Liver (tissue), 9 donors: Measurements from ENCODE around the gene MCF2L2. TPM values are rescaled to one million over a fixed set of nuclear protein-coding genes. Genes with fewer than 3 reads are reported as not detected.
A peak's percentile ranks its signal among the peaks of the same experiment; 100 is the strongest.

Experiments
- DNase-seq: peaks from one replicate; pipeline ENCODE4 v3.0.0-alpha.2; 2017; ENCODE audit warnings: low spot score
- H3K27ac ChIP-seq, 2 donors: one replicate each; pipeline ENCODE4 v1.7.0; 2013; ENCODE audit warnings: inconsistent platforms in 2 of 2, low read length in 2 of 2, control low read depth in 1 of 2, low read depth in 1 of 2, mild to moderate bottlenecking in 1 of 2
- H3K27me3 ChIP-seq, 4 donors: one replicate each; pipeline versions ENCODE4 v1.6.1 to v1.7.0; 2013; ENCODE audit warnings: low read length in 3 of 4, inconsistent platforms in 1 of 4, mild to moderate bottlenecking in 1 of 4, moderate library complexity in 1 of 4; ENCODE audit not compliant: control insufficient read depth in 4 of 4, insufficient read depth in 4 of 4
- H3K36me3 ChIP-seq, 4 donors: one replicate each; pipeline versions ENCODE4 v1.6.1 to v1.7.0; 2013; ENCODE audit warnings: low read length in 3 of 4, mild to moderate bottlenecking in 3 of 4, low read depth in 1 of 4, moderate library complexity in 1 of 4; ENCODE audit not compliant: control insufficient read depth in 4 of 4, insufficient read depth in 3 of 4
- H3K4me1 ChIP-seq, 4 donors: one replicate each; pipeline versions ENCODE4 v1.6.1 to v1.7.0; 2013; ENCODE audit warnings: low read length in 3 of 4, mild to moderate bottlenecking in 3 of 4, moderate library complexity in 1 of 4; ENCODE audit not compliant: control insufficient read depth in 4 of 4, insufficient read depth in 4 of 4
- H3K4me3 ChIP-seq, 3 donors: one replicate each; pipeline versions ENCODE4 v1.6.1 to v1.7.0; 2013; ENCODE audit warnings: low read length in 3 of 3, control low read depth in 1 of 3, low read depth in 1 of 3, mild to moderate bottlenecking in 1 of 3
- H3K9ac ChIP-seq, 2 donors: one replicate each; pipeline ENCODE4 v1.7.0; 2013; ENCODE audit warnings: low read length in 2 of 2, mild to moderate bottlenecking in 2 of 2, moderate library complexity in 2 of 2, control low read depth in 1 of 2, low read depth in 1 of 2
- H3K9me3 ChIP-seq, 4 donors: one replicate each; pipeline versions ENCODE4 v1.6.1 to v1.7.0; 2013; ENCODE audit warnings: low read length in 3 of 4; ENCODE audit not compliant: control insufficient read depth in 4 of 4
- EGR1 ChIP-seq, 2 donors: IDR thresholded peaks; 2 replicates each; pipeline ENCODE4 v1.6.1; 2016 to 2018; ENCODE audit warnings: antibody characterized with exemption in 2 of 2, low read depth in 2 of 2
- FOXA1 ChIP-seq: IDR thresholded peaks from 2 replicates; pipeline ENCODE4 v1.6.1; 2016; ENCODE audit warnings: antibody characterized with exemption
- FOXA2 ChIP-seq: IDR thresholded peaks from 2 replicates; pipeline ENCODE4 v1.6.1; 2016; ENCODE audit warnings: antibody characterized with exemption
- GABPA ChIP-seq, 2 donors: IDR thresholded peaks in 1 of 2; conservative IDR thresholded peaks in 1 of 2; 2 replicates each; pipeline ENCODE4 v1.6.1; 2016; ENCODE audit warnings: antibody characterized with exemption in 2 of 2, mild to moderate bottlenecking in 1 of 2, moderate library complexity in 1 of 2
- HNF4G ChIP-seq: IDR thresholded peaks from 2 replicates; pipeline ENCODE4 v1.6.1; 2016; ENCODE audit warnings: antibody characterized with exemption
- JUND ChIP-seq, 2 donors: IDR thresholded peaks; 2 replicates each; pipeline ENCODE4 v1.6.1; 2016; ENCODE audit warnings: antibody characterized with exemption in 2 of 2
- RAD21 ChIP-seq, 2 donors: IDR thresholded peaks; 2 replicates each; pipeline ENCODE4 v1.6.1; 2016; ENCODE audit warnings: antibody characterized with exemption in 2 of 2, mild to moderate bottlenecking in 2 of 2
- RXRA ChIP-seq, 2 donors: IDR thresholded peaks; 2 replicates each; pipeline ENCODE4 v1.6.1; 2017 to 2018; ENCODE audit warnings: antibody characterized with exemption in 2 of 2, mild to moderate bottlenecking in 1 of 2
- SP1 ChIP-seq: IDR thresholded peaks from 2 replicates; pipeline ENCODE4 v1.6.1; 2018; ENCODE audit warnings: antibody characterized with exemption, mild to moderate bottlenecking
- TAF1 ChIP-seq: conservative IDR thresholded peaks from 2 replicates; pipeline ENCODE4 v1.6.1; 2016; ENCODE audit warnings: antibody characterized with exemption, mild to moderate bottlenecking
- YY1 ChIP-seq: IDR thresholded peaks from 2 replicates; pipeline ENCODE4 v1.6.1; 2016; ENCODE audit warnings: antibody characterized with exemption, mild to moderate bottlenecking
- WGBS: extraction: QIAGEN DNeasy Blood & Tissue Kit; methylation state at CpG from one replicate; pipeline ENCODE4 v1.1.7; 2013; 5-methylcytosine and 5-hydroxymethylcytosine counted together
- polyA plus RNA-seq, 2 donors: library from polyadenylated mRNA; stranded (reverse) in 1 of 2; unstranded in 1 of 2; fragments of 200-250 nt in 1 of 2; fragments of >200 nt in 1 of 2; fragmentation: Nextera tagmentation in 1 of 2; extraction: Ambion mirVana in 1 of 2; gene quantifications; one replicate each; pipeline versions ENCODE4 v1.2.1 to v1.2.3, GENCODE V29; 2013 to 2015
- total RNA-seq, 2 donors: library from RNA; depleted of rRNA; stranded (reverse); fragments of >200 nt; gene quantifications; one replicate each; pipeline ENCODE4 v1.2.3, GENCODE V29; 2014
- TF ChIP-seq, protein P1 (sequence below): fragments of 150-350 bp; IDR thresholded peaks from 2 replicates; pipeline ENCODE4 v1.5.1; 2017; ENCODE audit warnings: improper control_type of control experiment, low read depth, low read length; ENCODE audit not compliant: missing input control
- TF ChIP-seq, protein P2 (sequence below): IDR thresholded peaks from 2 replicates; pipeline ENCODE4 v1.6.1; 2016; ENCODE audit warnings: antibody characterized with exemption
- TF ChIP-seq, protein P3 (sequence below): IDR thresholded peaks from 2 replicates; pipeline ENCODE4 v1.6.1; 2016; ENCODE audit warnings: antibody characterized with exemption
- TF ChIP-seq, protein P4 (sequence below): IDR thresholded peaks from 2 replicates; pipeline ENCODE4 v1.6.1; 2016; ENCODE audit warnings: antibody characterized with exemption
- donor health status: healthy.
- donor health status: healthy.
- donor health status: healthy.
- donor health status: healthy.
- donor health status: healthy.

The MCF2L2 gene
- total and polyA plus RNA-seq, 4 donors, result 0.02 to 0.47 (median 0.17) TPM; not detected in 1

DNA sequence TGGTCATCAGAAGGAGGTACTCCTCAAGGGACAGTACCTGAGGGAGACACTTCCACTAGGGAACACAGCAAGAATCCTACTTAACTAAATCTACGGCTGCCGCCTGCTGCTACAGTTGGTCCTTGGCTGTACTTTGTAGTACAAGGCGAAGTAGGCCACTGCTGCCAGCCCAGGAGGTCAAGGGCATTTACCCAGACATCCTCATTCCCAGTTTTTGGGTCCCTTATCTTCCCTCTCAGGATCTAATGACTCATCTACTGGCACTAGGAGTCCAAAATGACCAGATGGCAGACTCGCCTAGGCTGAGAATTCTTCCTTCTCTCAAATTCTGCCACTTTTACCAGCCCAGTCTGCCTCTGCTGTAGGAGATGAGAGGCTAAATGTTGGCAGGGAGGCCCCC is 238.8 kb downstream of the MCF2L2 start:
- H3K27me3 ChIP-seq, result peaks cover 0 to 5% (median 0%) of the 10 kb centered on the region in 4 donors
- H3K36me3 ChIP-seq, result no peaks in the 10 kb centered on the region
- no peak overlapping the region for H3K9ac ChIP-seq
- H3K9me3 ChIP-seq, result no peaks in the 10 kb centered on the region
- TF ChIP-seq EGR1 (IDR thresholded peaks at IDR 0.05; ENCODE audit: low read depth in 2 of 2) (no peak), FOXA1 (no peak), RXRA (IDR thresholded peaks at IDR 0.05) (no peak)
- TF ChIP-seq, protein P1, sequence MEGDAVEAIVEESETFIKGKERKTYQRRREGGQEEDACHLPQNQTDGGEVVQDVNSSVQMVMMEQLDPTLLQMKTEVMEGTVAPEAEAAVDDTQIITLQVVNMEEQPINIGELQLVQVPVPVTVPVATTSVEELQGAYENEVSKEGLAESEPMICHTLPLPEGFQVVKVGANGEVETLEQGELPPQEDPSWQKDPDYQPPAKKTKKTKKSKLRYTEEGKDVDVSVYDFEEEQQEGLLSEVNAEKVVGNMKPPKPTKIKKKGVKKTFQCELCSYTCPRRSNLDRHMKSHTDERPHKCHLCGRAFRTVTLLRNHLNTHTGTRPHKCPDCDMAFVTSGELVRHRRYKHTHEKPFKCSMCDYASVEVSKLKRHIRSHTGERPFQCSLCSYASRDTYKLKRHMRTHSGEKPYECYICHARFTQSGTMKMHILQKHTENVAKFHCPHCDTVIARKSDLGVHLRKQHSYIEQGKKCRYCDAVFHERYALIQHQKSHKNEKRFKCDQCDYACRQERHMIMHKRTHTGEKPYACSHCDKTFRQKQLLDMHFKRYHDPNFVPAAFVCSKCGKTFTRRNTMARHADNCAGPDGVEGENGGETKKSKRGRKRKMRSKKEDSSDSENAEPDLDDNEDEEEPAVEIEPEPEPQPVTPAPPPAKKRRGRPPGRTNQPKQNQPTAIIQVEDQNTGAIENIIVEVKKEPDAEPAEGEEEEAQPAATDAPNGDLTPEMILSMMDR, result no peak
- TF ChIP-seq, protein P2, sequence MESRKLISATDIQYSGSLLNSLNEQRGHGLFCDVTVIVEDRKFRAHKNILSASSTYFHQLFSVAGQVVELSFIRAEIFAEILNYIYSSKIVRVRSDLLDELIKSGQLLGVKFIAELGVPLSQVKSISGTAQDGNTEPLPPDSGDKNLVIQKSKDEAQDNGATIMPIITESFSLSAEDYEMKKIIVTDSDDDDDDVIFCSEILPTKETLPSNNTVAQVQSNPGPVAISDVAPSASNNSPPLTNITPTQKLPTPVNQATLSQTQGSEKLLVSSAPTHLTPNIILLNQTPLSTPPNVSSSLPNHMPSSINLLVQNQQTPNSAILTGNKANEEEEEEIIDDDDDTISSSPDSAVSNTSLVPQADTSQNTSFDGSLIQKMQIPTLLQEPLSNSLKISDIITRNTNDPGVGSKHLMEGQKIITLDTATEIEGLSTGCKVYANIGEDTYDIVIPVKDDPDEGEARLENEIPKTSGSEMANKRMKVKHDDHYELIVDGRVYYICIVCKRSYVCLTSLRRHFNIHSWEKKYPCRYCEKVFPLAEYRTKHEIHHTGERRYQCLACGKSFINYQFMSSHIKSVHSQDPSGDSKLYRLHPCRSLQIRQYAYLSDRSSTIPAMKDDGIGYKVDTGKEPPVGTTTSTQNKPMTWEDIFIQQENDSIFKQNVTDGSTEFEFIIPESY, result no peak
- WGBS, result 94% methylated on average over 4 of the region's 4 CpGs
- DNase-seq, result no peak
- H3K4me1 ChIP-seq, result no peaks in the 10 kb centered on the region
- H3K4me3 ChIP-seq, result no peak overlapping the region
- H3K27ac ChIP-seq, result no peak overlapping the region

DNA sequence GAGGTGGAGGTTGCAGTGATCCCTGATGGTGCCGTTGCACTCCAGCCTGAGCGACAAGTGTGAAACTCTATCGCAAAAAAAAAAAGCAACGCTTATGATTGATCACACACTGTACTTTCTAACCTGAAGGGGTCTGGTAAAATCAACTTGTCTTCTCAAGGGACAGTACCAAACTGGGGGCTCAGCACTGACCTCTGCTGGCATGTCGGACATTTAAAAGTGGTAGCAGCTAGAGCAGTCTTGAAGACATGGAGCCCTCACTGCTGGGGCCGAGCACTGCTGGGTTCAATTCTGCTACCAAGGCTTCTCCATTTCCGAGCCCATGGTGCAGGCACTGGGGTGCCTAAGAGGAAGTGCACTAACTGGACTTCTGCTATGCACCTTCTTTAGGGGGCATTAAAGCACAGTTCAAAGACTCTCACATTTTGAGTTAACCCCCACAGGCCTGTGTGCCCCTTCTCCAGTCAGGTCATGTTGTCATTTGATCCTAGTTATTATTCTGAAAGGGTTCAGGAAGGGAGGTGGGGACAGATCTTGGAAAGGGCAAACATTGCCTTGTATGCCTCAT is 239.4 kb downstream of the MCF2L2 start:
- 83% methylated on average over 7 of the region's 7 CpGs for WGBS
- Histone ChIP-seq H3K27me3 (peaks cover 0 to 5% (median 0%) of the 10 kb centered on the region in 4 donors), H3K4me1 (no peaks in the 10 kb centered on the region), H3K36me3 (no peaks in the 10 kb centered on the region), H3K27ac (no peak overlapping the region), H3K9me3 (no peaks in the 10 kb centered on the region), H3K4me3 (no peak overlapping the region), H3K9ac (no peak overlapping the region)
- TF ChIP-seq, protein P1, result no peak
- peak in 1 of 2 donors; percentile 53 for TF ChIP-seq RAD21 (IDR thresholded peaks at IDR 0.05)
- peak; percentile 43 for DNase-seq

DNA sequence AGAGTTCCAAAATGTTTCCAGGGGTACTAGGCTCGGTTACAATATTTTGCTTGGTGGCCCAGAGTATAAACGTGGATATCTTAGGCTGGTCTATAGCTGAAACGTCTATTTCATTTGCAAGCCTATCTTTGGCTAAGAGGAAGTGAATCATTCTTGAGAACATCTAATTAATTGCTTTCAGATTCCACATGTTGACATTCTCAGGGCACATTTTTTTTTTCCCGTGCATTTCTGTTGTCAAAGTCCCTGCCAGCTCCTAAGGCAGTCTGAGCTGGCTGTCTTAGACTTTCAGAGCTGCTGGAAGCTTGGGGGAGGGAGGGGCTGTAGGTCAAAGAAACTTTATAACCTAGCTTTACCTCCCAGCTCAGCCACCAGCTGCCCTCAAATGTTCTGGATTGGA is 242.7 kb downstream of the MCF2L2 start:
- peaks cover 0 to 3% (median 1%) of the 10 kb centered on the region in 4 donors for H3K27me3 ChIP-seq
- no peaks in the 10 kb centered on the region for H3K9me3 ChIP-seq
- no peaks in the 10 kb centered on the region for H3K4me1 ChIP-seq
- 38% methylated on average over 4 of the region's 4 CpGs for WGBS
- no peaks in the 10 kb centered on the region for H3K36me3 ChIP-seq
- H3K27ac ChIP-seq, result no peak overlapping the region
- no peak overlapping the region for H3K9ac ChIP-seq
- H3K4me3 ChIP-seq, result no peak overlapping the region
- no peak for DNase-seq
- TF ChIP-seq, protein P3, sequence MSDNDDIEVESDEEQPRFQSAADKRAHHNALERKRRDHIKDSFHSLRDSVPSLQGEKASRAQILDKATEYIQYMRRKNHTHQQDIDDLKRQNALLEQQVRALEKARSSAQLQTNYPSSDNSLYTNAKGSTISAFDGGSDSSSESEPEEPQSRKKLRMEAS, result no peak
- no peak for TF ChIP-seq YY1
- no peak for TF ChIP-seq HNF4G
- TF ChIP-seq RXRA (IDR thresholded peaks at IDR 0.05), result no peak
- no peak for TF ChIP-seq TAF1
- no peak for TF ChIP-seq RAD21 (IDR thresholded peaks at IDR 0.05)
- TF ChIP-seq, protein P4, sequence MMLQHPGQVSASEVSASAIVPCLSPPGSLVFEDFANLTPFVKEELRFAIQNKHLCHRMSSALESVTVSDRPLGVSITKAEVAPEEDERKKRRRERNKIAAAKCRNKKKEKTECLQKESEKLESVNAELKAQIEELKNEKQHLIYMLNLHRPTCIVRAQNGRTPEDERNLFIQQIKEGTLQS, result no peak
- no peak for TF ChIP-seq GABPA (IDR thresholded peaks at IDR 0.05 in 1 of 2, conservative IDR thresholded peaks at IDR 0.05 in 1 of 2)
- TF ChIP-seq FOXA2, result no peak
- TF ChIP-seq, protein P2, result no peak
- TF ChIP-seq FOXA1, result no peak
- TF ChIP-seq JUND (IDR thresholded peaks at IDR 0.05), result no peak
- TF ChIP-seq SP1, result no peak
- no peak for TF ChIP-seq EGR1 (IDR thresholded peaks at IDR 0.05; ENCODE audit: low read depth in 2 of 2)
